GM12878 (cell line): ENCODE measurements around the gene SARDH. TPM values are rescaled to one million over a fixed set of nuclear protein-coding genes. Genes with fewer than 3 reads are reported as not detected.

Source experiments
- ATAC-seq: fragments of 200-7000 bp; cut with Tn5 transposase; 3 replicates; pipeline ENCODE4 v1.9.1; 2020; ENCODE audit warnings: mild to moderate bottlenecking, moderate library complexity
- BruUV-seq: library from RNA; stranded (reverse); fragments of 400-500 nt; replicated peaks from 2 replicates; lab custom pipeline; 2021; lab: Mats Ljungman, UMichigan
- CTCF ChIA-PET: fragments of 300-600 bp; sonication (Branson Sonifier 250); formaldehyde crosslinking; extraction: SDS; loops from one replicate; lab custom pipeline; 2021; ENCODE audit warnings: inconsistent platforms; lab: Yijun Ruan, JAX
- POLR2A ChIA-PET: fragments of 350-600 bp; formaldehyde crosslinking; extraction: SDS; loops from one replicate; lab custom pipeline; 2021; ENCODE audit warnings: inconsistent platforms; lab: Charles Lee
- RAD21 ChIA-PET: fragments of 300-600 bp; sonication (Branson Sonifier 250); formaldehyde crosslinking; loops from one replicate; lab custom pipeline; 2023; ENCODE audit warnings: antibody characterized with exemption; ENCODE audit not compliant: unreplicated experiment; lab: Charles Lee
- SMC1A ChIA-PET: fragments of 300-600 bp; sonication (Branson Sonifier 250); formaldehyde crosslinking; loops from one replicate; lab custom pipeline; 2023; ENCODE audit not compliant: unreplicated experiment, uncharacterized antibody; lab: Charles Lee
- DNase-seq: peaks from one replicate; pipeline ENCODE4 v3.0.0-alpha.2; 2011; ENCODE audit warnings: low read depth, low spot score
- FAIRE-seq: peaks from 3 replicates; lab custom pipeline; 2011; peaks lifted over from hg19 to GRCh38; lab: Jason Lieb, UNC
- H2AFZ ChIP-seq: 2 replicates; pipeline ENCODE4 v1.6.0; 2011; ENCODE audit warnings: low read depth, low read length, control low read depth; ENCODE audit not compliant: control insufficient read depth
- H3K27ac ChIP-seq: 2 replicates; pipeline ENCODE4 v1.5.1; 2011; ENCODE audit warnings: control low read depth; ENCODE audit not compliant: control insufficient read depth, insufficient read depth
- H3K27me3 ChIP-seq, 2 experiments: replicated peaks in 1 of 2; 2 replicates each; pipeline versions ENCODE4 v1.6.0 to v1.6.1; 2011; ENCODE audit warnings: low read length in 1 of 2; ENCODE audit not compliant: control insufficient read depth in 2 of 2, insufficient read depth in 2 of 2
- H3K36me3 ChIP-seq, 2 experiments: 2 replicates each; pipeline ENCODE4 v1.5.1; 2011; ENCODE audit warnings: low read length in 1 of 2; ENCODE audit not compliant: control insufficient read depth in 2 of 2, insufficient read depth in 2 of 2
- H3K4me1 ChIP-seq: 2 replicates; pipeline ENCODE4 v1.6.1; 2011; ENCODE audit warnings: mild to moderate bottlenecking, low read length, moderate library complexity, mixed read lengths; ENCODE audit not compliant: control insufficient read depth, insufficient read depth
- H3K4me2 ChIP-seq: 2 replicates; pipeline ENCODE4 v1.6.0; 2011; ENCODE audit warnings: control low read depth; ENCODE audit not compliant: control insufficient read depth, insufficient read depth
- H3K4me3 ChIP-seq: fragments of 200-600 bp; sonication (generic); 2 replicates; pipeline ENCODE4 v1.5.1; 2016
- H3K79me2 ChIP-seq: 2 replicates; pipeline ENCODE4 v1.6.0; 2011; ENCODE audit warnings: low read length; ENCODE audit not compliant: control insufficient read depth, insufficient read depth
- H3K9ac ChIP-seq: 2 replicates; pipeline ENCODE4 v1.8.0; 2011; ENCODE audit warnings: low read length, control low read depth, mixed read lengths; ENCODE audit not compliant: control insufficient read depth, insufficient read depth
- H3K9me3 ChIP-seq: replicated peaks from 3 replicates; pipeline ENCODE4 v1.5.1; 2011; ENCODE audit warnings: mild to moderate bottlenecking, low read length; ENCODE audit not compliant: control insufficient read depth, insufficient read depth
- H4K20me1 ChIP-seq: 2 replicates; pipeline ENCODE4 v1.6.0; 2011; ENCODE audit not compliant: control insufficient read depth, insufficient read depth
- KDM1A ChIP-seq: fragments of 200-600 bp; sonication (generic); IDR thresholded peaks from 2 replicates; pipeline ENCODE4 v1.6.1; 2016; ENCODE audit warnings: borderline replicate concordance
- MEF2B ChIP-seq: fragments of 450-650 bp; IDR thresholded peaks from 2 replicates; pipeline ENCODE4 v1.6.1; 2018; ENCODE audit warnings: mild to moderate bottlenecking, moderate library complexity; ENCODE audit not compliant: partially characterized antibody, poor library complexity, severe bottlenecking
- NR2C1 ChIP-seq: fragments of 450-650 bp; IDR thresholded peaks from 2 replicates; pipeline ENCODE4 v1.6.1; 2017; ENCODE audit warnings: antibody characterized with exemption, mild to moderate bottlenecking, moderate library complexity
- RB1 ChIP-seq: fragments of 450-650 bp; formaldehyde crosslinking; IDR thresholded peaks from 2 replicates; pipeline ENCODE4 v1.6.1; 2017; ENCODE audit warnings: mild to moderate bottlenecking, borderline replicate concordance
- ZNF24 ChIP-seq: fragments of 450-650 bp; IDR thresholded peaks from 2 replicates; pipeline ENCODE4 v1.6.1; 2017; ENCODE audit warnings: antibody characterized with exemption, mild to moderate bottlenecking
- WGBS: methylation state at CpG from one replicate; pipeline ENCODE4 v1.1.6; 2016; ENCODE audit warnings: low lambda C conversion rate; ENCODE audit not compliant: insufficient replicate concordance, insufficient coverage; ENCODE audit errors: missing lambda C conversion rate; 5-methylcytosine and 5-hydroxymethylcytosine counted together
- in situ Hi-C: fragments of 300-500 bp; cut with MboI; formaldehyde crosslinking; loops from 9 replicates; pipeline ENCODE4 v1.14.3; 2018; ENCODE audit warnings: mixed read lengths
- intact Hi-C: fragments of 100-400 bp; cut with micrococcal nuclease; formaldehyde crosslinking; loops from one replicate; pipeline ENCODE4 v1.14.2; 2022; ENCODE audit not compliant: unreplicated experiment
- polyA plus RNA-seq, 11 experiments: library from polyadenylated mRNA; depleted of rRNA in 4 of 11; unstranded in 6 of 11; stranded (reverse) in 5 of 11; fragments of >200 nt; fragmentation: Nextera tagmentation in 4 of 11; fragmentation: Illumina TruSeq in 1 of 11; extraction: Ambion mirVana in 4 of 11; extraction: Trizol in 1 of 11; gene quantifications; 1 replicate in 1 of 11; 2 replicates in 10 of 11; pipeline versions ENCODE4 v1.2.1 to v1.2.3, GENCODE V29; 2011 to 2016; ENCODE audit warnings: inconsistent platforms in 2 of 11, missing spikeins in 2 of 11, low read depth in 1 of 11
- total RNA-seq, 4 experiments: library from RNA; depleted of rRNA in 3 of 4; stranded (reverse); fragments of >200 nt in 3 of 4; fragmentation: Illumina TruSeq in 1 of 4; extraction: Trizol in 1 of 4; gene quantifications; 2 replicates each; pipeline versions ENCODE4 v1.2.1 to v1.2.3, GENCODE V29; 2013 to 2021
- TF ChIP-seq, protein P1 (sequence below): fragments of 450-650 bp; IDR thresholded peaks from 2 replicates; pipeline ENCODE4 v1.6.1; 2016; ENCODE audit warnings: mild to moderate bottlenecking
- TF ChIP-seq, protein P2 (sequence below): fragments of 450-650 bp; IDR thresholded peaks from 2 replicates; pipeline ENCODE4 v1.6.1; 2016; ENCODE audit warnings: mild to moderate bottlenecking, moderate library complexity, borderline replicate concordance
- TF ChIP-seq, protein P3 (sequence below): fragments of 450-650 bp; IDR thresholded peaks from 2 replicates; pipeline ENCODE4 v1.6.1; 2017; ENCODE audit warnings: mild to moderate bottlenecking

Gene SARDH
- total and polyA plus RNA-seq, 10 of the 15 experiments (the other 5 are each of a cell fraction or from before 2014, with no cell fraction given), result 0.03 to 0.15 (median 0.10) TPM; not detected in 6

DNA sequence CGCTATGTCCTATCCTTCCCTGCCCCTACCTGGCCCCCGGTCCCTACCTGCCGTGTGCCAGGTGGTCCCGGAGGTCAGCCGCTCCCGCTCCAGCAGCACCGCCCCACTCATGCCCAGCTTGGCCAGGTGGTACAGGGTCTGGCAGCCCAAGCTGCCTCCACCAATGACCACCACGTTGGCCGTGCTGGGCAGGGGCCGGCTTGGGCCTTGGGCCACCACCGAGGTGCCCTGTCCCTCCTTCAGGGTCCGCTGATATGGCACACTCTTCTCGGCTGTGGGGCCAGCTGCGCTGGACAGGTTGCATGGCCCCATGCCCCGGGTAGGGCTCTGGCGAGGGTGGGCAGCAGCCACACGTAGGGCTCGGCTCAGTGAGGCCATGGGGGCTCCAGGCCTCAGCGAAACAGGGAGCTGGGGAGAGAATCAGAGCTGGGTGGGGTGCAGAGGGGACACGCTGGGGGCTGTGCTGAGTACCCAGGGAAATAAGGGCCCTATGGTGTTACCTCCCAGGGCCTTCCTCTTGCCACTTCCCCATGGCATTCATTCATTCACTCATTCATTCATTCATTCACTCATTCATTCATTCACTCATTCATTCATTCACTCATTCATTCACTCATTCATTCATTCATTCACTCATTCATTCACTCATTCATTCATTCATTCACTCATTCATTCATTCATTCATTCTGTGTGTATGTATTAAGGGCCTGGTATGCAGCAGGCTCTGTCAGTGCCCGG, 4.2 kb downstream of the SARDH start:
- no peak overlapping the region for H3K4me2 ChIP-seq
- in situ Hi-C loops (no loop called here), intact Hi-C loops (no loop called here)
- 73% methylated on average over 21 of the region's 21 CpGs for WGBS
- H3K27me3 ChIP-seq, result no peaks in the 10 kb centered on the region; a peak in 1 of 4 replicates
- FAIRE-seq (no peak), ATAC-seq (no peak), DNase-seq (no peak)
- H3K9me3 ChIP-seq, result no peaks in the 10 kb centered on the region
- ChIA-PET POLR2A (no interaction called here), RAD21 (no interaction called here), SMC1A (no interaction called here), CTCF (interaction anchor here (0.7 to 1.1 kb wide), 2 partner anchors 9 kb away, joined by 3 to 5 read pairs; no protein-coding TSS in a partner anchor)
- H2AFZ ChIP-seq, result no peak overlapping the region
- H3K4me1 ChIP-seq, result no peaks in the 10 kb centered on the region
- H3K9ac ChIP-seq, result no peak overlapping the region
- TF ChIP-seq NR2C1 (no peak), RB1 (no peak), ZNF24 (peak; percentile 98), MEF2B (no peak), KDM1A (no peak)
- TF ChIP-seq, protein P1, sequence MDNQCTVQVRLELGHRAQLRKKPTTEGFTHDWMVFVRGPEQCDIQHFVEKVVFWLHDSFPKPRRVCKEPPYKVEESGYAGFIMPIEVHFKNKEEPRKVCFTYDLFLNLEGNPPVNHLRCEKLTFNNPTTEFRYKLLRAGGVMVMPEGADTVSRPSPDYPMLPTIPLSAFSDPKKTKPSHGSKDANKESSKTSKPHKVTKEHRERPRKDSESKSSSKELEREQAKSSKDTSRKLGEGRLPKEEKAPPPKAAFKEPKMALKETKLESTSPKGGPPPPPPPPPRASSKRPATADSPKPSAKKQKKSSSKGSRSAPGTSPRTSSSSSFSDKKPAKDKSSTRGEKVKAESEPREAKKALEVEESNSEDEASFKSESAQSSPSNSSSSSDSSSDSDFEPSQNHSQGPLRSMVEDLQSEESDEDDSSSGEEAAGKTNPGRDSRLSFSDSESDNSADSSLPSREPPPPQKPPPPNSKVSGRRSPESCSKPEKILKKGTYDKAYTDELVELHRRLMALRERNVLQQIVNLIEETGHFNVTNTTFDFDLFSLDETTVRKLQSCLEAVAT, result no peak
- TF ChIP-seq, protein P2, sequence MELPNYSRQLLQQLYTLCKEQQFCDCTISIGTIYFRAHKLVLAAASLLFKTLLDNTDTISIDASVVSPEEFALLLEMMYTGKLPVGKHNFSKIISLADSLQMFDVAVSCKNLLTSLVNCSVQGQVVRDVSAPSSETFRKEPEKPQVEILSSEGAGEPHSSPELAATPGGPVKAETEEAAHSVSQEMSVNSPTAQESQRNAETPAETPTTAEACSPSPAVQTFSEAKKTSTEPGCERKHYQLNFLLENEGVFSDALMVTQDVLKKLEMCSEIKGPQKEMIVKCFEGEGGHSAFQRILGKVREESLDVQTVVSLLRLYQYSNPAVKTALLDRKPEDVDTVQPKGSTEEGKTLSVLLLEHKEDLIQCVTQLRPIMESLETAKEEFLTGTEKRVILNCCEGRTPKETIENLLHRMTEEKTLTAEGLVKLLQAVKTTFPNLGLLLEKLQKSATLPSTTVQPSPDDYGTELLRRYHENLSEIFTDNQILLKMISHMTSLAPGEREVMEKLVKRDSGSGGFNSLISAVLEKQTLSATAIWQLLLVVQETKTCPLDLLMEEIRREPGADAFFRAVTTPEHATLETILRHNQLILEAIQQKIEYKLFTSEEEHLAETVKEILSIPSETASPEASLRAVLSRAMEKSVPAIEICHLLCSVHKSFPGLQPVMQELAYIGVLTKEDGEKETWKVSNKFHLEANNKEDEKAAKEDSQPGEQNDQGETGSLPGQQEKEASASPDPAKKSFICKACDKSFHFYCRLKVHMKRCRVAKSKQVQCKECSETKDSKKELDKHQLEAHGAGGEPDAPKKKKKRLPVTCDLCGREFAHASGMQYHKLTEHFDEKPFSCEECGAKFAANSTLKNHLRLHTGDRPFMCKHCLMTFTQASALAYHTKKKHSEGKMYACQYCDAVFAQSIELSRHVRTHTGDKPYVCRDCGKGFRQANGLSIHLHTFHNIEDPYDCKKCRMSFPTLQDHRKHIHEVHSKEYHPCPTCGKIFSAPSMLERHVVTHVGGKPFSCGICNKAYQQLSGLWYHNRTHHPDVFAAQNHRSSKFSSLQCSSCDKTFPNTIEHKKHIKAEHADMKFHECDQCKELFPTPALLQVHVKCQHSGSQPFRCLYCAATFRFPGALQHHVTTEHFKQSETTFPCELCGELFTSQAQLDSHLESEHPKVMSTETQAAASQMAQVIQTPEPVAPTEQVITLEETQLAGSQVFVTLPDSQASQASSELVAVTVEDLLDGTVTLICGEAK, result no peak
- TF ChIP-seq, protein P3, sequence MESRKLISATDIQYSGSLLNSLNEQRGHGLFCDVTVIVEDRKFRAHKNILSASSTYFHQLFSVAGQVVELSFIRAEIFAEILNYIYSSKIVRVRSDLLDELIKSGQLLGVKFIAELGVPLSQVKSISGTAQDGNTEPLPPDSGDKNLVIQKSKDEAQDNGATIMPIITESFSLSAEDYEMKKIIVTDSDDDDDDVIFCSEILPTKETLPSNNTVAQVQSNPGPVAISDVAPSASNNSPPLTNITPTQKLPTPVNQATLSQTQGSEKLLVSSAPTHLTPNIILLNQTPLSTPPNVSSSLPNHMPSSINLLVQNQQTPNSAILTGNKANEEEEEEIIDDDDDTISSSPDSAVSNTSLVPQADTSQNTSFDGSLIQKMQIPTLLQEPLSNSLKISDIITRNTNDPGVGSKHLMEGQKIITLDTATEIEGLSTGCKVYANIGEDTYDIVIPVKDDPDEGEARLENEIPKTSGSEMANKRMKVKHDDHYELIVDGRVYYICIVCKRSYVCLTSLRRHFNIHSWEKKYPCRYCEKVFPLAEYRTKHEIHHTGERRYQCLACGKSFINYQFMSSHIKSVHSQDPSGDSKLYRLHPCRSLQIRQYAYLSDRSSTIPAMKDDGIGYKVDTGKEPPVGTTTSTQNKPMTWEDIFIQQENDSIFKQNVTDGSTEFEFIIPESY, result no peak
- no peaks in the 10 kb centered on the region for H3K79me2 ChIP-seq
- H4K20me1 ChIP-seq, result no peaks in the 10 kb centered on the region
- no peak overlapping the region for H3K4me3 ChIP-seq
- H3K27ac ChIP-seq, result no peak overlapping the region
- BruUV-seq, result no TSS peak
- H3K36me3 ChIP-seq, result no peaks in the 10 kb centered on the region; a peak in 1 of 4 replicates
